GM21515 (cell line): ENCODE measurements around the gene OPN1MW.
"Not testable (repeated sequence)": the region's sequence is repeated elsewhere in the genome, so short reads cannot be mapped to it uniquely, and the experiment has no call there.

ENCODE experiments used
- ATAC-seq: cut with Tn5 transposase; IDR thresholded peaks from one replicate; pipeline ENCODE4 v1.9.1; 2021; ENCODE audit not compliant: unreplicated experiment

Gene OPN1MW

DNA sequence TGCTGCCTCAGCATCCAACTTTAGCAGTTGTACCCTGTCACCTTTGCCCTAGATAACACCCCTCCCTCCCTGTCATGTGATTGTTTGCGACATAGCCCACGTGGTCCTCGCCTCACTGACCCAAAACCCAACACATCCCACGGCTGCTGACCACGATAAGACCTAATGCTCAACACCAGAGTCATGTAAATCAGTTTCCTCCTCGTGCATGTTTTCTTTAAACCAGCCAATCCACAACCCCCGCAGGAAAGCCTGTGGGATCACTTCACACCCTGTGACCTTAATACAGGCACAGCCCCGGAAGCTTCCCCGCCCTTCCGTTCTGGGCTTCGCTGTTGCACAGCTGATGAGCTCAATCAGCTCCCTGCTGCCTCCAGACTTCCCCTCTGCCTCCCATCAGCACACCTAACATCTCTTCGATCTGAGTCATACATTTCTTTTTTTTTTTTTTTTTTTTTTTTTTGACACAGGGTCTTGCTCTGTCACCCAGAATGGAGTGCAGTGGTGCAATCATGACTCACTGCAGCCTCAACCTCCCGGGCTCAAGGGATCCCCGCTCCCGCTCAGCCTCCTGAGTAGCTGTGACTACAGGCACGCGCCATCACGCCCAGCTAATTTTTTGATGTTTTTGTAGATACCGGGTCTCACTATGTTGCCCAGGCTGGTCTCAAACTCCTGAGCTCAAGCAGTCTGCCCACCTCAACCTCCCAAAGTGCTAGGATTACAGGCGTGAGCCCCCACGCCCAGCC is 27.4 kb downstream of the OPN1MW start:
- ATAC-seq = peak; percentile 83

DNA sequence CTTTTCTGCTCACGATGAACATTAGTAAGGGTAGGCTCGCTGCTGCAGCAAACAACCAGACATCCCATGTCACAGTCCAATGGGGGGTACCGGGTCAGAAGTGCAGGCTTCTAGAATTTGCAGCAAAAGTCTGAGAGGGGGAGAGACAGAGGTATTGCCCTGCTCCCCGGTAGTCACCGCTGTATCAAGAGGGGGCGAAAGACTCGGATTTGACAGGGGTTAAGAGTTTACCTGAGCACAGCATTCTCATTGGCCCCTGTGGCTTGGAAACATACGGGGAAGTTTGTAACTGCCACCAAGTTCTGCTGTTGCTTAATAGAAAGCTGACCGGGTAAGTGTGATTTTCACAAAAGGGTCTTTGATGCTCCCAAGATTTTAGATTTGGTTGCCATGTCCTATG is 28.7 kb downstream of the OPN1MW start:
- not testable (repeated sequence) for ATAC-seq

DNA sequence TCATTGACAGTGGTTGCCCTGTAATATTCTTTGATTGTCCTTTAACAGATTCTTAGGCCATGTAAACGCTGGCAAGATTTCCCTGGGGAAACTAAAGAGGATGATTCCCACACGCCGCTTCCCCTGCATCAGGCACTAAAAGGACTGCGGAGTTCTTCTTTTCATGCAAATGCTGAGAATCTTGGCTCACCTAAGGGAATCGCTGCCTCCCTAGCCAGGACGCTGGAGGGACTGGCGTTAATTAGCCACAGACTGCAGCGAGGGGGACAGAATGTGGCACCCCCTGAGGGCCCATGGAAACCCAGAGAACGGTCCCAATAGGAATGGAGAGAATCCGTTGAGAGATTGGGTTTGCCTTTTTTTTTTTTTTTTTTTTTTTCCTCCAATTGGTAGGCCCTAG is 29.1 kb downstream of the OPN1MW start:
- ATAC-seq = not testable (repeated sequence)

DNA sequence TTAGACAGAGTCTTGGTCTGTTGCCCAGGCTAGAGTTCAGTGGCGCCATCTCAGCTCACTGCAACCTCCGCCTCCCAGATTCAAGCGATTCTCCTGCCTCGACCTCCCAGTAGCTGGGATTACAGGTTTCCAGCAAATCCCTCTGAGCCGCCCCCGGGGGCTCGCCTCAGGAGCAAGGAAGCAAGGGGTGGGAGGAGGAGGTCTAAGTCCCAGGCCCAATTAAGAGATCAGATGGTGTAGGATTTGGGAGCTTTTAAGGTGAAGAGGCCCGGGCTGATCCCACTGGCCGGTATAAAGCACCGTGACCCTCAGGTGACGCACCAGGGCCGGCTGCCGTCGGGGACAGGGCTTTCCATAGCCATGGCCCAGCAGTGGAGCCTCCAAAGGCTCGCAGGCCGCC is 37.1 kb downstream of the OPN1MW start, which contains the start of gene OPN1MW2:
TSS of gene OPN1MW2 (plus strand) at position 301 of the 400 bp plus-strand sequence. CDS start at position 361, 60 bp downstream.
- not testable (repeated sequence) for ATAC-seq

DNA sequence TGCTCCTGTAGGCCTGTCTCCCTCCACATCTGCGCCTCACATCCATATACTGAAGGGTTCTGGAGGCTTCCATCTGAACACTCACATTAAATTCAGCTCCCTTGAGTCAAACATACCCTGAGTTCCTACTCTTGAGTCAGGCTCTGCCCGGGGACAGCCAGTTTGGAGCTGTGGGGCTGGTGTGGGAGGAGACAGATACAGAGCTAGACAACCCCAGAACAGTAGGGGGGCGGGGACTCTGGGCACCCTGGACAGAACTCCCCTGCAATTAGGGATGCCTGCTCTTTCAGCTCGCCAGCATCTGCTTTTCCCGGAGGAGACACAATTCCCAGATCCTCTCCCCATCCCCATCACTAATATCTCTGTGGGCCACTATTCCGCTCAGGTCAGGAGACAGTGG is 42.9 kb downstream of the OPN1MW start:
- ATAC-seq = not testable (repeated sequence)

DNA sequence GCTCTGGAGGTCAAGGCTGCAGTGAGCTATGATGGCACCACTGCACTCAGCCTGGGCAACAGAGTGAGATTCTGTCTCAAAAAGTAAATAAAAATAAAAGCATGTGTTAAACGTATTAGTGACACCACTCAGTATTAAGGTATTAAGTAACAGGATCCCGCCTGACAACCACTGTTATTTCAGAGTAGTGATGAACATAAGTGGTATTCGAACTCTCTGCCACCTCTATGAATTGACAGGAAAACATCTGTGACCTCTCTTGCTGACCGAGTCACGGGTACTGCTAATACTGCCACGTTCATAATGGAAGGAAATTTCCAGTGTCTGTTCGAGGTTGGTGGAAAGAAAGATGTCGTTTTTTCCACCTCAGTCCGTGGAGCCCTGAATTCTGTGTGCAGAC is 44.3 kb downstream of the OPN1MW start:
- ATAC-seq = not testable (repeated sequence)

DNA sequence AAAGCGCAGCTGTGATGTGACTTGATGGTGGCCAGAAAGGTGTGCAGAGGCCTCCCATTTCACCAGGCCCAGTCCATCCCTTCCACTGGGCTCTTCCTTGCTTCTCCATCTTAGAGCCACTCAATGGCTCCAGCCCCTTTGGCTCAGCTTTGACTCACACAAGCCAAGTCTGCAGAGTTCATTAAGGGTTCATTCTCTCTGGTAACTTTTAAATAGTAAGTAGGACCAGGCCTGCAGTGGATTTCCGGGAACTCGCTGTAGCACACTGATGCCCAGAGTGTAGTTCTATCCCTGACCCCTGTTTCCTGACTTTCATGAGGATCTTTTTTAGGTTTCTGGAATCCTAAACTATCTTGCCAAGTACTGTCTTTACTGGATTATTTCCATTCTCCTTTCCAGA is 49.0 kb downstream of the OPN1MW start:
- ATAC-seq = not testable (repeated sequence)

DNA sequence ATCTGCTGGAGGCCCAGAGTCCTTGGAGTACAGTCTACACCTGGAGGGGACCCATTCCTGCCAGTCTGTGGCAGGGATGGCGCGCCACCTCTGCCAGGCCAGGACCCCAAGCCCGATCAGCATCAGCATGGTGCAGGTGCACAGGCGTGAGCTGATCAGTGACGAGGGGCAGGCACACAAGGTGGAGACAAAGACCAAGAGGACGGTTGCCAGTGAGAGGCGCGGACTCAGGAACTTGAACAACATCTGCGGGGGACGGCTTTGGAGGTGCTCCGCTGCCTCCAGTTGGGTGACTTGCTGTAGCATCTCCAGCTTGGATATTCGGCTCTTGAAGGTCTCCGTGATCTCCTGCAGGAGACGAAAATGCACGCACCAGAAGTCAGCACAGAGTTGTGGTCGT is 51.2 kb downstream of the OPN1MW start:
- ATAC-seq = not testable (repeated sequence)

DNA sequence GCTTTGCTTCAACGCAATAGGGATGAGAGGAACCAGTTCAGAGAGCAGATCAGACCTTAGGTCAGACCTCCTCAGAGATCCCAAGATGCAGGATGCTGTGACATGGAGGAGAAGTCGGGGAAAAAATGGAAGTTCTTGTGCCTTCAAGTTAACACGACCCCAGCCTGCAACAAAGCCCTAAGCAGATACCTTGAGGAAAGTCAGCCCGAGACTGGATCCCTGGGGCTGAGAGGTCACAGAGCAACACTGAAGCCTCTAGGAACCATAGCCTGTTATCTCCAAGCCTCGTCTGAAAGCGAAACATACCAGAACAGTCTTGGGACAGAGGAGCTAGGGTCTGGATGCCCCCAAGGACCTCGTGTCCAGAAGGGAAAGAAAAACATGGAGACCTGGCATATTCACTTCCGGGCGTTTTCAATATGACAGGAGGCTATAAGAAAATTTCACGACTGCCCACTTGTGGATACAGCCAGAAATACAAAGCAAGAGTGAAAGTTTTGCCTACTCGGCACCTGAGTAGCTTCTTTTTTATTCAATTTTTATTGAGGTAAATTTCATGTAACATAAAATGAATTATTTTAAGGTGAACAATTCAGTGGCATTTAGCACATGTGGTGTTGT is 56.7 kb downstream of the OPN1MW start:
- ATAC-seq = not testable (repeated sequence)

DNA sequence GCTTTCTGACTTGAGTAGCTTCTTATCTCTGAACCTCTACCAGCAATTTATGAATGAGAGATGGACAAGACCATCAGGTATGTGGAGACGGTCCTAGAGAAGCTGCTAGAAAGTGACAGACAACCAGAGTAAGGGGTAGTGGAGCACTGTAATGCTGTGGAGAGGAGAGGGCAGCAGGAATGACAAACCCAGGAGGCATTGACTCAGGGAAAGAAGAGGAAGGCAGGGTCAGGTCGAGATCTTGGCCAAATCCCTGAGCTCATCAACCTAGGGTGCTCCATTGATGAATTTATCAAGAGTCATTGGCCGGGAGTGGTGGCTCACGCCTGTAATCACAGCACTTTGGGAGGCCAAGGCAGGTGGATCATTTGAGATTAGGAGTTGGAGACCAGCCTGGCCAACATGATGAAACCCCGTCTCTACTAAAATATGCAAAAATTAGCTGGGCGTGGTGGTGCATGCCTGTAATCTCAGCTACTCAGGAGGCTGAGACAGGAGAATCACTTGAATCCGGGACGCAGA is 57.6 kb downstream of the OPN1MW start:
- ATAC-seq = not testable (repeated sequence)
